Activated CD8-positive, alpha-beta memory T cell treated with anti-CD3 and anti-CD28 coated beads for 24 hours (primary cell): ENCODE results near the gene CELA2B.
"Not testable (repeated sequence)": the region's sequence is repeated elsewhere in the genome, so short reads cannot be mapped to it uniquely, and the experiment has no call there.

ENCODE experiments used
- DNase-seq: peaks from one replicate; pipeline ENCODE4 v3.0.0-alpha.2; 2020

The CELA2B gene

DNA sequence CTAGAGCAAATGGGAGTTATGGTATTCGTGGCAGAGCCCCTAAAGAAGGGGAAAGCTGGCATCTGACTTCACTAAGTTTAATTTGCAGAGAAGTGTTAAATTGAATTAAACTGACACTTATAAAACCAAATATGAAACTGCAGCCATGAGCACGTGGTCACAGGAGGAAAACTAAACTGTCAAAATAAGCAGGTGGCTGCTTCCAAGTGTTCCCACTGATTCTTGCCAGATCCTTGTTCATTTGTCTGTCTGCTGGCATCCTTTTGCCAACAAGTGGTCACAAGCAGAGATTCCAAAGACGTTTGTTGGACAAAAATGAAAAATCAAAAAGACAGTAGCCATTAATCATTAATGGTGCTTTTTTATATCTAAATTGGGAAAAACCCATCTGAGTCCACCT lies 6.5 kb upstream of the CELA2B start:
- DNase-seq = no peak

DNA sequence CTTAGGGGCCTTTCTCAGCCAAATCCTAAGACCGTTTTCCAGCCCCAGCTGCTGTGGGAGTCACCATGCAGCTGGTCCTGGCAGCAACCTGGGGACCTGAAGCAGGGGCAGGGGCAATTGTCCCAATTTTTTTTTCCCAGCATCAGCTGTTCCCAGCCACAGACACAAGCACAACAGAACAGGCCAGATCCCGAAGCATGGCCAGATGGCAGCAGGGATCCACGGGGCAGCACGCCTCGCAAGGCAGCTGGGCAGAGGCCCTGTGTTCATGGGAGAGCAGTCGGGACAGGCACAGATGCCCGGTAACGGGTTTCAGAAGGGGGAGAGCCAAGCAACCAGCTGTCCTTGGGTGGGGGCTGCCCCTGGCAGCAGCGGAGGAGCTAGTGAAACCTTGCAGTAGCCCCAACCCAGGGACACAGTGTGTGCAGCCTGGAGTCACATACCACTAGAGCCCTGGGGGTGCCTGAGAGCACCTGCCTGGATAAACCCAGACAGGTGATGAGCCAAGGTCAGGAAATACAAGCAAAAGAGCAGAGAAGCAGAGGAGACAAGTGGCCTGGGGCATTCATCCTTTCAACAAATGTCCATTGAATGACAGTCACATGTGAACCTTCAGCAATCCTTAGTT lies 6.0 kb upstream of the CELA2B start:
- not testable (repeated sequence) for DNase-seq

DNA sequence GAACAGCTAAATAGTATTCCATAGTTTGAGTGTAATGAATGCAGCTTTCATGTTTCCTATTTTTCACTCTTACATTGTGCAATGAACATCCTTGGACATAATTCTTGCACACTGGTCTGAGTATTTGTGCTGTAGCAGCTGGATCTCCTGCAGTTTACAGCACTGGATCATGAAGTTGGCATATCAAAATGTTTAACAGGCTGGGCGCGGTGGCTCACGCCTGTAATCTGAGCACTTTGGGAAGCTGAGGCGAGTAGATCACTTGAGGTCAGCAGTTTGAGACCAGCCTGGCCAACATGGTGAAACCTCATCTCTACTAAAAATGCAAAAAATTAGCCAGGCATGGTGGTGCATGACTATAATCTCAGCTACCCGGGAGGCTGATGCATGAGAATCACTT lies 4.8 kb upstream of the CELA2B start:
- DNase-seq = not testable (repeated sequence)

DNA sequence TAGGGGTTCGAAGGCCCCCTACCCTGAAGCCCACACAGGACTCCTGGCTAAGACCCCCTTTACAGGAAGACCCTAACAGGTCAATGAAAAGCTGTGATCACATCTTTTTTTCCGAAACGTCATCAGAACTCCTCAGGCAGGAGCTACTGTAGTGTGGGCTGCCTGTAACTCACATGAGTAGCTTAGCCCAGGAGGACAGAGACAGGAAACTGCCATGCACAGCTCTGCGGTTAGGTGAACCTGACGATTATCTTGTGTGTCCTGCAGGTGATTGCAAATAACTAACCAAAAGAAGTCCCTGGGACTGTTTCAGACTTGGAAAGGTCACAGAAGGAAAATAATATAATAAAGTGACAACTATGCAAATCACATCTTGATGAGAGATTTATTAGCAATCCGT lies 4.2 kb upstream of the CELA2B start:
- DNase-seq = not testable (repeated sequence)

DNA sequence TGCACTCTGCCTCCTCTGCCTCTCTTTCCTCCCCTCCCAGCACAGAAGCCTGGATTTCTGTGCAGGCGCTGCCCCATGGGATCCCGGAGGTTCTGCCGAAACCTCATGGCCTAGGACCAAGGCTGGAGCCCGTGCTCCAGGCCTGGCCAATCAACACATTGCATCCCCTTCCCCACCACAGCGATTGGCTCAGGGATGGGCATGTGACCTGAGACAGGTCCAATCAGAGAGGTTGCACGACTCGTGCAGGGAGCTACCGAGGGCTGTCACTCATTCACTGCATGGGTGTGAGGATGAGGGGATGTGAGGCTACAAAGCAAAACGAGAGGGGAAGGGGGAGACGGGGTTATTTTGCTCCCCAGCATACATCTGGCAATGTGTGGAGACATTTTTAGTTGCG lies 3.3 kb upstream of the CELA2B start:
- DNase-seq = no peak

DNA sequence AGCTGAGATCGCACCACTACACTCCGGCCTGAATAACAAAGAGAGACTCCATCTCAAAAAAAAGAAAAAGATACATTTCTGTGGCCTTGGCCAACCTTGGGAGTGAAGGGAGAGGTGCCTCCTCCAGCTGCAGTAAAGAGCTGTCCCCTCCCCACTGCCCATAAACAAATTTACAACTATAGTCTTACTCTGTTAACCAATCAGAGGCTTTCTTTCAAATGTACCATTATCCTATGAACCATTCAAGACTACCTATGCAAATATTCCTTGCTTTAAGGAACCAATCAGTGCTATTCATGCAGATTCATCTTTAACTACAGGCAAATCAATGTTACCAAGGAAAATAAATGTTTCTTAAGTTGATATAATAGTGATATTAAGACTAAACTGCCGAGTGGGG lies 1.0 kb downstream of the CELA2B start:
- DNase-seq = no peak

DNA sequence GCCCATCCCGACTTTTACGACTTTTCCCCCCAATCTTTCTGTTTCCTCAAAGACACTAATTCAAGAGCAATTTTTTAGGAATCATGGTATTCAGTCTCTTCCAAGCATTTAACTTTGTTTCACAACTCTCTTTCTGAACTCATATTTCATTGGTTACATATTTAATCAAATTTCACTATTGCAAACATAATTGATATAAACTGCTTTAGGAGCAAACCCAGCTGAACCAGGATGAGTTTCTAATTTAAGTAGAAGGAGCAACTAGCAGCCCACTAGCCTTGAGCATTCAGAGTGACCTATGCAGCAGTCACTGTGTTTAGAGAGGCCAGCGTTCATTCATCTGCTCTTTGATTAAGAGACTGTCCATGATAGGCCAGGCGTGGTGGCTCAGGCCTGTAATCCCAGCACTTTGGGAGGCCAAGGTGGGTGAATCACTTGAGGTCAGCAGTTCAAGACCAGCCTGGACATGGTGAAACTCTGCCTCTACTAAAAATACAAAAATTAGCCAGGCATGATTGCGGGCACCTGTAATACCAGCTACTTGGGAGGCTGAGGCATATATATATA lies 1.8 kb downstream of the CELA2B start:
- DNase-seq = no peak

DNA sequence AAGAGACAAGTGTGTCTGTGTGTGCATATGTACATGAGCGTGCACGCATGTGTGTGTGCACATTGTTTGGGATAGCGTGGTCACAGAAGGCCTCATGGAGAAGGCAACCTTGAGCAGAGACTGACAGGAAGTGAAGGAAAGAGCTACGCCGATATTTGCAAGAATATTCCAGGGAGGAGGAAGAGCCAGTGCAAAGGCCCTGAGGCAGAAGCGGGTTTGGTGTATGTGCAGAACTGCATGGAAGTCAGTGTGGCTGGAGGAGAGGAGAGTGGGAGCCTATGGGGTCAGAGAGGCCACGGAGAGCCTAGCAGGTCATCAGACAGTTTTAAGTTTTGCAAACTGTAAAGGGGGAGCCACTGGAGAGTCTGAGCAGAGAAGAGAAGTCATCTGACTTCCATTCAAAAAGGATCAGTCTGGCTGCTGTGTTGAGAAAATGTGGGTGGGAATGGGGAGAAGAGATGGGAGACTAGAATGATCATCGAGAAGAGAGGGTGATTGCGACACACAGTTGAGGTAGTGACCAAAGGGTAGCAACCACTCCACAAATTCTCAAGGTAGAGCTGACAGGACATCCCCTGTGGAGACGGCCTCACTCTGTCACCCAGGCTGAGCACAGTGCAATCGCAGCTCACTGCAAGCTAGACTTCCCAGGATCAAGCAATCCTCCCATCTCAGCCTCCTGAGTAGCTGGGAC lies 3.9 kb downstream of the CELA2B start:
- DNase-seq = no peak

DNA sequence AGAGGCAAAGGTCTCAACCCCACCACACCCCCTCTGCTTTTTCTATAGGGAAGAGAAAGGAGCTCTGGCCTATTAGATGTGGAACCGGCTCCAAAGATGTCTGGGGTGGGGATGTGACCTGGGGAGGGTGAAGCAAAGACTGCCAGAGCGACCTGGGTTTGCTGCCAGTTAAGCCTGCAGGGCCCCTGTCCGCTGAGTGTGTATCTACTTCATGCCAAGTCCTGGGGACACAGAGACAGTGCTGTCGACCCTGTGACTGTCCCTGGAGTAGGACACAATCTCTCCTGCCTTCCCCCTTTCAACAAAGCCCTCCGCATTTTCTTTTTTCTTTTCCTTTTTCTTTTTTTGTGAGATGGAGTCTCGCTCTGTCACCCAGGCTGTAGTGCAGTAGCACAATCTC lies 6.6 kb downstream of the CELA2B start:
- not testable (repeated sequence) for DNase-seq

DNA sequence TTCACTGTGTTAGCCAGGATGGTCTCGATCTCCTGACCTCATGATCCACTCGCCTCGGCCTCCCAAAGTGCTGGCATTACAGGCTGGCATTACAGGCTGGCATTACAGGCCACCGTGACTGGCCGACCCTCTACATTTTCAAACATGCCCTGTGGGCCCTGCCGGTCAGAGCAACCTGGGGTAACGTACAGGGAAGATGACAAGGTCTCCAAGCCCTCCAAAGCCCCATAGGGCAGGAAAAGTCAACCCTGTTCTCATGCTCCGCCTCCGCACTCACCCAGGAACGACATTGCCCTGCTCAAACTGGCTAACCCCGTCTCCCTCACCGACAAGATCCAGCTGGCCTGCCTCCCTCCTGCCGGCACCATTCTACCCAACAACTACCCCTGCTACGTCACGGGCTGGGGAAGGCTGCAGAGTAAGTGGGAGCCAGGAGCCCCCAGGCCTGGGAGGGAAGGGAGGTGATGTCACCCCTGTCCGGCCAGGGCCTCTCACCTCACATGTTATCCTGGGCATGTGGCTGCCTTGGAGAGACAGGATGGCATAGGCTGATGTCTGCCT lies 7.2 kb downstream of the CELA2B start:
- not testable (repeated sequence) for DNase-seq

DNA sequence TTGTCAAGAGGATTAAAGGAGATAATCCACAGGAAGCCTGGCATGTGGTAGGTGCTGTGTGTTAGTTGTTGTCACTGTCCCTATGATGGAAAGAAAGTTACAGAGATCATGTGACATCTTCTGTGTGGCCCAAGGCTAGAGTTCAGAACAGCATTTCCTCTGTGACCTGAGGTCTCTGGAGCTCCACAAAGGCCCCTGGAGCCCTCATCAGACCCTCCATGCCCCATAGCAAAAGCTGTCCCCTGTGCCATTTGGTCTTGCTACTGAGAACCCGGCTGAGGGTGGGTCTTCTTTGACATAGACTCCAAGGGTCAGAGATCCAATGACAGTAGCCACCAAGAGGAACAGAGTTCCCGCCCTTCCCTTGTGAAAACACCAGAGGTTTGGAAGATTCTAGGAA lies 8.1 kb downstream of the CELA2B start:
- no peak for DNase-seq

DNA sequence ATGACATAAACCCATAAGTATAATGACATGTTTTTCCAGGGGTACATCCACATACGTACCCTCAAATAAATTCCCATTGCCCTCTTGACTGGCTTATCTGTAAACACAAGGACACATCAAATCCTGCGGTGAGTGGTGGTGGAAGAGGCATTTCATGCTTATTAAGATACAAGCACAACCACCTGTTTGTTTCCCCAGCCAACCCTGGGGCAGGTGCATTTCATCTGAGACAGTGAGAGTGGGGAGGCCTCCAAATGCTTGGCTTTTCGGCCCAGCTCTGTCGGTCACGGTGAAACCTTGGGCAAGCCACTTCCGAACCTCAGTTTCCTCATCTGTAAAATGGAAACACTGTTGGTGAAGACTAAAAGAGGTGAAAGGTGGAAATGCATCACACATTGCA lies 8.5 kb downstream of the CELA2B start:
- not testable (repeated sequence) for DNase-seq

DNA sequence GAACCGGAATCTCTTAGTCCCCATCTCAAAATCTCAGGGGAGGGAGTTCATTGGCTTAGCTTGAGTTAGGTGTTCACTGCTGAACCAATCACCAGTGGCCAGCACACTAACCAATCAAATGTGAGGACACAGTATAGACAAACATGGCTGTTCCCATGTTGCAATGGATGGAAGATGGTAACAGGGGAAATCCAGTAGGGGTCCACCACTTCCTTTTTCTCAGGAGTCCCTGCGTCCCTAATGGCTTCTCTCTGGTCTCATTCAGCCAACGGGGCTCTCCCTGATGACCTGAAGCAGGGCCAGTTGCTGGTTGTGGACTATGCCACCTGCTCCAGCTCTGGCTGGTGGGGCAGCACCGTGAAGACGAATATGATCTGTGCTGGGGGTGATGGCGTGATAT lies 9.7 kb downstream of the CELA2B start:
- no peak for DNase-seq

DNA sequence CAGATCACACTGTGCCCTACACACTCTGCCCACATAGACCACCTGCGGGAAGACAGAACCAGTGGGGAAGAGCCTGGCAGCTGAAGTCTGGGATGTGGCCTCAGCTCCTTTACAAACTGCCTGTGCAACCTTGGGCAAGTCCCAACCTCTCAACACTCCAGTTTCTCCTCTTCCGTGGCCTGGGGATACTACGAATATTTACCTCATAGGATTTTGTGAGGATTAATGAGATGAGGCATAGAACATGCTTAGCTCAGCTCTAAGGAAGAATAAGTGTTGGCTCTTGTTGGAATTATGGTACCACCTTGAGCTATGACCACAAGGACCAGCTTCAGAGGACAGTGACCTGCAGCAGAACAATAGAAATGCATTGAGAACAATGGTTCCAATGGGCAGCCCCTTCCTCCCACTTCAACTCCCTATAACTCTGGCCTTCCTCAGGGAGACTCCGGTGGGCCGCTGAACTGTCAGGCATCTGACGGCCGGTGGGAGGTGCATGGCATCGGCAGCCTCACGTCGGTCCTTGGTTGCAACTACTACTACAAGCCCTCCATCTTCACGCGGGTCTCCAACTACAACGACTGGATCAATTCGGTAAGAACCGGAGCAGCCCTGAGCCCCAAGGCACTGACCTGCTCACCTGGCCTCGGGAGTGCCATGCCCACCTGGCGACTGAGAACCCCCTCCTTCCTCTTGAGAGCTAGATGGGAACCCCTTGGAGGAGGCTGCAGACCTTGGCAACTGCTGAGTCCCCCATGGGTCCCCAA lies 11.1 kb downstream of the CELA2B start:
- DNase-seq = not testable (repeated sequence)

DNA sequence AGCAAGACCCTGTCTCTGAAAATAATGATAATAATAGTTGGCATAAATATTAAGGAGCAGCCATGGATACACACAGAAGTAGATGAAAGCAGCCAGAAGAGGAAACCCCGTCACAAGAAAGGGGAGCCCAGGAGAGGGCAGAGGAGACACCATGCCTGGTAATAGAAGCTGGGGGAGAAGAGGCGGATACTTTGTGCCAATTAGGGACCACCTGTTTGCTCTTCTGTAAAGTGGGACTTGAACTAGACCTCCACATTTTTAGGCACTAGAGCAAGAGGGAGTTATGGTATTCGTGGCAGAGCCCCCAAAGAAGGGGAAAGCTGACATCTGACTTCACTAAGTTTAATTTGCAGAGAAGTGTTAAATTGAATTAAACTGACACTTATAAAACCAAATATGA lies 12.5 kb downstream of the CELA2B start:
- DNase-seq = no peak

DNA sequence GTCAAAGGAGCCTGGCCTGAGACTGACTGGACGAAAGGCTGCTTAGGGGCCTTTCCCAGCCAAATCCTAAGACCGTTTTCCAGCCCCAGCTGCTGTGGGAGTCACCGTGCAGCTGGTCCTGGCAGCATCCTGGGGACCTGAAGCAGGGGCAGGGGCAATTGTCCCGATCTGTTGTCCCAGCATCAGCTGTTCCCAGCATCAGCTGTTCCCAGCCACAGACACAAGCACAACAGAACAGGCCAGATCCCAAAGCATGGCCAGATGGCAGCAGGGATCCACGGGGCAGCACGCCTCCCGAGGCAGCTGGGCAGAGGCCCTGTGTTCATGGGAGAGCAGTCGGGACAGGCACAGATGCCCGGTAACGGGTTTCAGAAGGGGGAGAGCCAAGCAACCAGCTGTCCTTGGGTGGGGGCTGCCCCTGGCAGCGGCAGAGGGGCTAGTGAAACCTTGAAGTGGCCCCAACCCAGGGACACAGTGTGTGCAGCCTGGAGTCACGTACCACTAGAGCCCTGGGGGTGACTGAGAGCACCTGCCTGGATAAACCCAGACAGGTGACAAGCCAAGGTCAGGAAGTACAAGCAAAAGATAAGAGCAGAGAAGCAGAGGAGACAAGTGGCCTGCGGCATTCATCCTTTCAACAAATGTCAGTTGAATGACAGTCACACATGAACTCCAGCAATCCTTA lies 13.3 kb downstream of the CELA2B start:
- DNase-seq = no peak

DNA sequence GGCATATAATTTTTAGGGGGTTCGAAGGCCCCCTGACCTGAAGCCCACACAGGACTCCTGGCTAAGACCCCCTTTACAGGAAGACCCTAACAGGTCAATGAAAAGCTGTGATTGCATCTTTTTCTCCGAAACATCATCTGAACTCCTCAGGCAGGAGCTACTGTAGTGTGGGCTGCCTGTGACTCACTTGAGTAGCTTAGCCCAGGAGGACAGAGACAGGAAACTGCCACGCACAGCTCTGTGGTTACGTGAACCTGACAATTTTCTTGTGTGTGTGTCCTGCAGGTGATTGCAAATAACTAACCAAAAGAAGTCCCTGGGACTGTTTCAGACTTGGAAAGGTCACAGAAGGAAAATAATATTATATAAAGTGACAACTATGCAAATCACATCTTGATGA lies 15.1 kb downstream of the CELA2B start:
- not testable (repeated sequence) for DNase-seq

DNA sequence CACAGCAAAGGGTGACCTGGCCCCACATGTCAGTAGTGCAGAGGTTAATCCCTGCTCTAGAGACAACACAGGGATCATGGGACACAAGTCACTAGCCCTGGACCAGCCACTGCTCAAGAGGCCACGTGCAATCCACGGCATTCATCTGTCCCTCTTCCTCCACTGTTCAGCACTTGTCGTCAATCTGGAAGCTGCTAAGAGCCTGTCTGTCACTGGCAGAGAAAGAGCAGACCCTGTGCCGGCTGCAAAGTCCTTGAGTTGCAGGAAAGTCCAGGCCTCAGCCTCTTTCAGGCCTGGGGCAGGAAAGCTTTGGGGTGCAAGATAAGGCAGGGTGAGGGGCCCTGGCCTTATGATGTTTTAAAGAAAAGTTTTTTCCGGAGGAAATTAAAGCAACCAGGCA lies 16.7 kb downstream of the CELA2B start:
- no peak for DNase-seq

DNA sequence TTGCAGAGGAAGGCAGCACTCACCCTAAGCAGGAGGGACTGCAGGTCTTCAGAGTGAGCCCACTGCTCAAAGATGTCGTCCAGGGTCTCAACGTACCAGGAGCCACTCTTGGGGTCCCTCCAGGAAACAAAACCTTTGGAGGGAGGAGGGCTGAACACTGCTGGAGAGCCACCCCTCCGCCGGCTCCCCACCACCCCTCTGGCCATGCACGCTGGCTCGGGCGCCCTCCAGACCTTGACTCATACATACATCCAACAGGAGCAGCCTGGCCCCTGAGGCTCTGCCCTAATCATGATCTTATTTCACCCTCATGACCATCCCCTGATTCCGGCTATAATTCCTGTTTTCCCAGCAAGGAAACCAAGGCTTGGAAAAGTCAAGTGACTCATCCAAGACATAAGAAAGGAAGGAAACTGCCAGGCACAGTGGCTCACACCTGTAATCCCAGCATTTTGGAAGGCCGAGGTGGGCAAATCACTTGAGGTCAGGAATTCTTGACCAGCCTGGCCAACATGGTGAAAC lies 18.0 kb downstream of the CELA2B start:
- DNase-seq = no peak

DNA sequence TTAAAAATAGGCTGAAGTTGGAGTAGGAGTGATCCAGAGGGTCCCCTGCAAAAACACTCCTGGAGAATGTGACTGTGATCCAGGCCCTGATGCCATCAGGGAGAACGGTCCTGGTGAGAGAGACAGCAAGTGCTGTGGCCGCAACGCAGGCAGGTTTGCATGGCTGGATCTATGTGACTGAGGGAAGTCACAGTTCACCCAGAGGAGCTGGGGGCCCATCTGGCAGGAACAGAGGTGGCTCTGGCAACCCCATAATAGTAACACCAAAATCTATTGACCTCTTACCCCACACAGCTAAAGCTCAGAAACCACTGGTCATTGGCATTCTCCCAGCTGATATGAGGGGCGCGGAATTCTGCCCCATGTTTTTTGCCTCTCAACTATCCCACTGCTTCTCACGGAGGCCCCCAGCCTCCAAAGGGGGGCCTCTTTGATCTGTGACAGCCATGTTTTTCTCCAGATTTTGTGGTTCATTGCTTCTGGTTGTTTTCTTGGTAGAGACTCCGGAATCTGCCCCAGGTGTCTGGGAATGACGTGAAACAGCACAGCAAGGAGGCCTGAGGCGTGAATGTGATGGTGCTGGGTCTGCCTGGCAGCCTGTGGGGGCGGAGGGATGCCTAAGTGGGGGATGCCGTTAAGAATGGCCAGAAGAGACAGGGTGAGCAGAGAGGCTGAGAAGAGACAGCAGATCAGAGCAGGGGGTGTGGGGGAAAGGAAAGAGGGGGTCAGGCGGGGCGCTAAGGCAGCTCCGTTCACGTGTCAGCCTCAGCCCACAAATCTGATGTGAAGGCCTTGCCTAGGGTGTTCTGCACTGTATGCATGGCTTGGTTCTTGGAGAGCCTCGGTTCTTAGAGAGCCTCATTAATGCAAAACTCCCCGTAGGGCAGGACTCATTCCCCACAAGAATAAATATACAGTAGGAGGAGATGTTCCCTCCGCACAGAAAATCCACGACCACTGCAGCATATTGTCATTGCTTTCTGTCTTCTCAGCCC lies 24.6 kb downstream of the CELA2B start:
- DNase-seq = no peak
